SKM-1 (cell line): ENCODE data around the gene ACAP2.
"Not testable (repeated sequence)": the region's sequence is repeated elsewhere in the genome, so short reads cannot be mapped to it uniquely, and the experiment has no call there.

Experiments used
- DNase-seq: peaks from one replicate; lab custom pipeline; 2025; ENCODE audit not compliant: unreplicated experiment; lab: John Stamatoyannopoulos, UW

Gene ACAP2

DNA sequence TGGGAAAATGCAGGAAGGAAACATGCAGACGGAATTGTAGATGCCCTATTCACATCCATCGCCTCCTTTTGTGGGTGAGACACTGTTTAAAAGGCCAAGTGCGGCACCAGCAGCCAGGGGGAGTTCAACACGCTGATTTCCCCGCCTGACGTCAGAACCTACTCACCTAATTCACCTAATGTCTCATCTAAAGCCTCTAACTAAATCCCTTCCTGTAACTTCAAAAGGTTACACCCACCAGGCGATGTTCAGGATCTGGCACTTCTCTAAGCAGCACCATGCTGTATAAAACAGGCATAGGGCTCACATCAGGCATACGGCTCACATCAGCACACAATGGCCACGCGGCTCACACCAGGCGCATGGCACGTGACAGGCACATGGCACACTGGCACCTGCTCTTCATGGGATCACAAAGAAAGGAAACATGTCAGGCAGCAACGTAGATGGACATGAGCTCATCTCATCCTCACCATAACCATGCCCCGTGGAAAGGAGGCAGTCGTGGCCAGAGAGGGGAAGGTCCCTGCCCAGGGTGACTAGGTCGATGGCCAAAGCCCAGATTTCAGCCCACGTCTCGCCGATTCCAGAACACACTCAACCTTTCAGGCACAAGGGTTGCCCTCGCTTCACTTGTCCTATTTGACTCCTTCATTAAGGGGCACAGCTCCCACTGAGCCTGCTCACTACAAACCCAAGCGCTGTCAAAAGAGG is 193.6 kb downstream of the ACAP2 start:
- DNase-seq = no peak

GRCh38 chr3:195248281-195248680 is 194.5 kb downstream of the ACAP2 start:
- no peak for DNase-seq

GRCh38 chr3:195247863-195248189 is 195.0 kb downstream of the ACAP2 start:
- no peak for DNase-seq

GRCh38 chr3:195247086-195247862 is 195.5 kb downstream of the ACAP2 start:
- no peak for DNase-seq

DNA sequence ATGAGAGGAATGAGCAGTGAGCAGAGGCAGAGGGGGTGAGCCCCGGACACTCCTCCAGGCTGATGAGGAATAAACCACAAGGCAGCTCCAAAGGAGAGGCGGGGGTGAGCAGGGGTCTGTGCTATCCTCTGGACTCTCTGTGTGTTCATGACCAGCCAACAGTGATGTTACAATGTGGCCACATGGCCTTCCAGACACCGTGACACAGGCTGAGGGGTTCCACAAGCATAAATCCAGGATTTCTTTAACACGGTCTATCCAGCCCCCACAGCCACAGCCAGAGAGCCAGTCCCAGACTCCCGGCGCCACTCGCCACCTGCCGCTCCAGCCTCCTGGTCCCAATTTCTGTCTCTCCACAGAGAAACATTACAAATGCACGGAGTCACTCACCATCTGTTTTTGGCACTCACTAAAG is 196.2 kb downstream of the ACAP2 start:
- DNase-seq = no peak

DNA sequence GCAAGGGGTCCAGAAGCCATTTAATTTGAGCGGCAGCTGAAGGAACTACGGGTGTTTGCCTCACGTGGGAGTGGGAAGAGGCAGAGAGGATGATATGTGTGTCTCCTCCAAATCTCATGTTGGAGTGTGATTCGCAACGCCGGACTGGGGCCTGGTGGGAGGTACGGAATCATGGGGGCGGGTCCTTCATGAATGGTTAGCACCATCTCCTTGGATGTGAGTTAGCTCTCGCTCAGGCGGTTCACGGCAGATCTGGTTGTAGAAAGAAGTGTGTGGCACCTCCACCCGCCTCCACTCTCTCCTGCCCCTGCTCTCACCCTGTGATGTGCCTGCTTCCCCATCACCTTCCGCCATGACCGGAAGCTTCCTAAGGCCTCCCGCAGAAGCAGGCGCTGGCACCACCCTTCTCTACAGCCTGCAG is 197.3 kb downstream of the ACAP2 start:
- DNase-seq = no peak

DNA sequence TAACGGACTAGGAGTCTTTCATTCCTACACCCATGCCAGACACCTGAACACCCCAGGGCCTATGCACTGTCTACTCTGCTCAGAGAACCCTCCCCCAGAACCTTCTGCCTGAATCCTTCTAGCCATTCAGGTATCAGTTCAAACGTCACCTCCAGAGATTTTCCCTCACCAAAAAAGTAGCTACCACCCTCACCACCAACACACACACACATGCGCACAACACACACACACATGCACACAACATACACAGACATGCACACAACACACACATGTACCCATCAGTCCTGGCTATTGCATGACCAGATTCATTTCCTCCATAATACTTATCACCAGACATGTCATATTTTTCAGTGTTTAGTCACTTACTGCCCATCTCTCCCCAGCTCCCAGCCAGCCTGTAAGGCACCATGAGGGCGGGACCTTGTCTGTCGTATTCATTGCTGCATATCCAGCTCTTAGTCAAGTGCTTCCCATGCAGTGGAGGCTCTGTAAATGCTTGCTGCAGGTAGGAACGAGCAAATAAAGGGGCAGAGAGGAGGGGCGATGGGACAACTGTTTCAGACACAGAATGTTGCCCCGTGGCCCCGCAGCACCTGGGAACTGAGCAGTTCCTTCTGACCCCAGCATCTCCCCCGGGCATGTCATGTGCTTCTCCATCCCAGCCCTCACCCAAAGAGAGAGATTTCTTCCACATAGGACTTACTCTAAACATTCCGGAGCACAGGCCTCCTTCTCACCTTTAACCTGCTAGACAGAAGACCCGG is 201.0 kb downstream of the ACAP2 start:
- no peak for DNase-seq

GRCh38 chr3:195240939-195241338 is 201.9 kb downstream of the ACAP2 start:
- no peak for DNase-seq

DNA sequence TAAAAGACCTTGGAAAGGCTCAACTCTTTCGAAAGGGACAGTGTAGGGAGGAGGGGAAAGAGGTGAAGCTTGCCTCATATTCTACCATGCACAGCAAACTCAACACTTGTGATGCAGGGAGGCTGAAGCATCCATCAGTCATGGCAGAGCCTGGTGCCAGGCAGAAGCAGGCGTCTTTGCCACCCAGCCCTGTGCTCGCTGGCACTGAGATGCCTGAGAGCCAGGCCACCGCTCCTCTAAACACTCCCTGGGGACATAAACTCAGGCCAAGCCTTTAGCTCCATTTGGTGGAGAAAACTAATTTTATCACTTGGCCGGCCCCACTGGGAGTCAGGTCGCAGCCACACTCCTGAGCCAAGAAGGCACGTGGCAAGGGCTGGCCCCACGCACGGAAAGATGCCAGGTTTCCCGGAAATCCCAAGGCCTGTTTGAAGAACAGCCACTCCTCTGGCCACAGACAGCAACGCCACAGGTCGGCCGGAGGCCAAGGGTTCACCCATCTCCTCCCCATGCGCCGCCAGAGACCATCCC is 202.6 kb downstream of the ACAP2 start:
- DNase-seq = no peak

GRCh38 chr3:195239121-195239520 is 203.7 kb downstream of the ACAP2 start:
- no peak for DNase-seq

DNA sequence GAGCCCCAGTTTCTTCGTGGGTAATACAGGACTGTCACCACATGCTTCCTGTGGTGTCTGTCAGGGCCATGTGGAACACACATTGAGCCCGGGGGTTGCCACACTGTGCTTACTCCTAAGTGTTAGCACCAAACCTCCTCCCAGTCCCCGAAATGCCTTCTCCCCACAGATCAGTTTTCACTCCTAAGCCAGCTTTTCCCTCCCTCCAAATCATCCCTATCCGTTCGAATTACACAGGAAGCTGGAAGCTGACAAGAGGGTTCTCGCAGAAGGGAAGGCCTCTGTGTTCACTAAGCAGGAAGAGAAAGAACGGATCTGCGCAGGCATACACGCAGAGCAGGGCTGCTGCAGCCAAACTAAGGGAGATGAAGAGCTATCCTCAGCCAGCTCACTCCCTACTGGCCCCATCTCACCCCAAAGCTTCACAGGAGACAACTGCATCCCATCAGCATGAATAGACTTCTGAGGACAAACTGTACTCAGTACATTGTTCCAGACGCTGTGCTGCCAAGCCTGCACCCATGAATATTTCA is 204.2 kb downstream of the ACAP2 start:
- DNase-seq = no peak

- DNase-seq = no peak
Measured at GRCh38 chr3:195238081-195238571, 204.7 kb downstream of the ACAP2 start.

- DNase-seq = no peak
Measured at GRCh38 chr3:195236801-195237570, 205.8 kb downstream of the ACAP2 start.

GRCh38 chr3:195236076-195236798 is 206.6 kb downstream of the ACAP2 start:
- no peak for DNase-seq

DNA sequence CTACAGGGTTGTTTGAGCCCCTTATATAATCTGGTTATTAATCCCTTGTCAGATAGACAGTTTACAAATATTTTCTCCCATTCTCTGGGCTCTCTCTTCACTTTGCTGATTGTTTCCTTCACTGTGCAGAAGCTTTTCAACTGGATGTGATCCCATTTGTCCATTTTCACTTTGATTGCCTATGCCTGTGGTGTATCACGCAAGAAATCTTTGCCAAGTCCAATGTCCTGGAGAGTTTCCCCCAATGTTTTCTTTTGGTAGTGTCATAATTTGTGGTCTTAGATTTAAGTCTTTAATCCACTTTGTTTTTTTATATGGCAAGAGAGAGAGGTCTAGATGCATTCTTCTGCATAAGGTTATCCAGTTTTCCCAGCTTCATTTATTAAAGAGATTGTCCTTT is 212.6 kb downstream of the ACAP2 start:
- DNase-seq = no peak

DNA sequence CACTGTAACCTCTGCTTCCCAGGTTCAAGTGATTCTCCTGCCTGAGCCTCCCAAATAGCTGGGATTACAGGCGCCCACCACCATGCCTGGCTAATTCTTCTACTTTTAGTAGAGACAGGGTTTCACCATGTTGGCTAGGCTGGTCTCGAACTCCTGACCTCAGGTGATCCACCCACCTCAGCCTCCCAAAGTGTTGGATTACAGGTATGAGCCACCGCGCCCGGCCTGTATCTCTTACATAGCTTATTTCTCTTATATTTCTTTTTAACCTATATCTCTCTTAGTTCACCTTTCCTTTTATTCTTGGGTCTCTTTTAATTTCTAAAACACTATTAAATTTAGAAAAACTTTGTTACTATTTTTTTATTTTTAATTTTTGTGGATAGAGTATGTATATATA is 213.9 kb downstream of the ACAP2 start:
- DNase-seq = not testable (repeated sequence)

DNA sequence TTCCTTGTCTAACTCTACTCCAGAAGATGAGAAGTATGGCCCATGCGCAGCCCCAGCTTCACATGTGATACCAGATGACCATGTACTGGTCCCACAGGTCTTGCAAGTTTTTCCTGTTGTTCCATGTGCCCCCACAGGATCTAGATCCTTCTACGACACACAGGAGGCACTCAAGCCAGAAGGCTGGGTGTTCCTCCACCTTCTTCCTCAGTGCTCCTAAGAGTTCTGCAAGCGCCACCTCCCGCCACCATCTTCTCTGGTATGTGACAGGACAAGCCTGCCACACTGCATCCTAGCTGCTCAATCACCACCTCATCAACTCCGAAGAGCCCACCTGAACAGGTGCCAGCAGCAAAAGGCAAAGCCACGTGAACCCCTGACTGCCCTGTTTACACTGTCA is 214.9 kb downstream of the ACAP2 start:
- DNase-seq = no peak

GRCh38 chr3:195226900-195227447 is 215.8 kb downstream of the ACAP2 start:
- DNase-seq = no peak

DNA sequence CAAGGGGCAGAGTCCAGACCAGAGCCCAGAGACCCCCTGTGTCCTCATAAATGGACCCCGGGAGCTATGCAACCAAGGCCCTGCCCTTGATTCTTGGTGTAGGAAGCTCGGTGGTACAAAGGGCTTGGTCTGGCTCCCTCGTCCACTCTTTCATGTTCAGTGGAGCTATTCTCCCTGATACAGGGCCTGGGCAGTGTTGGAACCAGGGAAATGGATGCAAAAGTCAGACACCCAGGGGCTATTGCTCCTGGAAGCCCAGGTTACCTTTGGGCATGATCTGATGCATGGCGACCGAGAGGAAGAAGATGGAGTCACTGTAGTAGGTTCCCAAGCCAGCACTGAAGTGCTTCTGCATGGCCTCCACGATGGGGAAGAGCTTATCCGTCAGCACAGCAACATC is 216.4 kb downstream of the ACAP2 start:
- no peak for DNase-seq
